GM10266 (cell line): Measurements from ENCODE around the gene PPARD.
"Not testable (repeated sequence)": the region's sequence is repeated elsewhere in the genome, so short reads cannot be mapped to it uniquely, and the experiment has no call there.

Experiments used
- DNase-seq: peaks from one replicate; pipeline ENCODE4 v3.0.0; 2012; ENCODE audit errors: extremely low spot score
- TF ChIP-seq, protein P1 (sequence below): IDR thresholded peaks from 2 replicates; pipeline ENCODE4 v1.5.1; 2012; ENCODE audit warnings: mild to moderate bottlenecking, low read depth; ENCODE audit not compliant: control insufficient read depth, insufficient read depth; ENCODE audit errors: missing control alignments

Gene PPARD

GRCh38 chr6:35428421-35429149 is 86.2 kb downstream of the PPARD start:
- TF ChIP-seq, protein P1, sequence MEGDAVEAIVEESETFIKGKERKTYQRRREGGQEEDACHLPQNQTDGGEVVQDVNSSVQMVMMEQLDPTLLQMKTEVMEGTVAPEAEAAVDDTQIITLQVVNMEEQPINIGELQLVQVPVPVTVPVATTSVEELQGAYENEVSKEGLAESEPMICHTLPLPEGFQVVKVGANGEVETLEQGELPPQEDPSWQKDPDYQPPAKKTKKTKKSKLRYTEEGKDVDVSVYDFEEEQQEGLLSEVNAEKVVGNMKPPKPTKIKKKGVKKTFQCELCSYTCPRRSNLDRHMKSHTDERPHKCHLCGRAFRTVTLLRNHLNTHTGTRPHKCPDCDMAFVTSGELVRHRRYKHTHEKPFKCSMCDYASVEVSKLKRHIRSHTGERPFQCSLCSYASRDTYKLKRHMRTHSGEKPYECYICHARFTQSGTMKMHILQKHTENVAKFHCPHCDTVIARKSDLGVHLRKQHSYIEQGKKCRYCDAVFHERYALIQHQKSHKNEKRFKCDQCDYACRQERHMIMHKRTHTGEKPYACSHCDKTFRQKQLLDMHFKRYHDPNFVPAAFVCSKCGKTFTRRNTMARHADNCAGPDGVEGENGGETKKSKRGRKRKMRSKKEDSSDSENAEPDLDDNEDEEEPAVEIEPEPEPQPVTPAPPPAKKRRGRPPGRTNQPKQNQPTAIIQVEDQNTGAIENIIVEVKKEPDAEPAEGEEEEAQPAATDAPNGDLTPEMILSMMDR, result no peak
- DNase-seq, result no peak

GRCh38 chr6:35429463-35429862 is 87.1 kb downstream of the PPARD start:
- DNase-seq, result no peak
- TF ChIP-seq, protein P1, result no peak

- TF ChIP-seq, protein P1, result no peak
- DNase-seq, result no peak
Observed at GRCh38 chr6:35432291-35432690, 89.9 kb downstream of the PPARD start.

DNA sequence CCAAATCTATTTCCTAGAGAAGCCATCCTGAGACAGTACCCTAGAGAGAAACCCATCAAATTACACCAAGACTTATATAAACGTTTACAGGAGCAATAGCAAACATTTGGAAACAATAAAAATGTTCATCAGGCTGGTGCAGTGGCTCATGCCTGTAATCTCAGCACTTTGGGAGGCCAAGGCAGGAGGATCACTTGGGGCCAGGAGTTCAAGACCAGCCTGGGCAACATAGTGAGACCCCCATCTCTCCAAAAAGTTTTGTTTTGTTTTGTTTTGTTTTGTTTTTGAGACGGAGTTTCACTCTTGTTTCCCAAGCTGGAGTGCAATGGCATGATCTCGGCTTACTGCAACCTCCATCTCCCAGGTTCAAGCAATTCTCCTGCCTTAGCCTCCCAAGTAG is 90.3 kb downstream of the PPARD start:
- DNase-seq, result not testable (repeated sequence)

GRCh38 chr6:35435074-35435837 is 92.9 kb downstream of the PPARD start:
- DNase-seq, result no peak

GRCh38 chr6:35436071-35436857 is 93.9 kb downstream of the PPARD start:
- no peak for DNase-seq
- TF ChIP-seq, protein P1, result no peak

More at GRCh38 chr6:35435074-35435837, 92.9 kb downstream of the PPARD start:
- TF ChIP-seq, protein P1, result no peak

DNA sequence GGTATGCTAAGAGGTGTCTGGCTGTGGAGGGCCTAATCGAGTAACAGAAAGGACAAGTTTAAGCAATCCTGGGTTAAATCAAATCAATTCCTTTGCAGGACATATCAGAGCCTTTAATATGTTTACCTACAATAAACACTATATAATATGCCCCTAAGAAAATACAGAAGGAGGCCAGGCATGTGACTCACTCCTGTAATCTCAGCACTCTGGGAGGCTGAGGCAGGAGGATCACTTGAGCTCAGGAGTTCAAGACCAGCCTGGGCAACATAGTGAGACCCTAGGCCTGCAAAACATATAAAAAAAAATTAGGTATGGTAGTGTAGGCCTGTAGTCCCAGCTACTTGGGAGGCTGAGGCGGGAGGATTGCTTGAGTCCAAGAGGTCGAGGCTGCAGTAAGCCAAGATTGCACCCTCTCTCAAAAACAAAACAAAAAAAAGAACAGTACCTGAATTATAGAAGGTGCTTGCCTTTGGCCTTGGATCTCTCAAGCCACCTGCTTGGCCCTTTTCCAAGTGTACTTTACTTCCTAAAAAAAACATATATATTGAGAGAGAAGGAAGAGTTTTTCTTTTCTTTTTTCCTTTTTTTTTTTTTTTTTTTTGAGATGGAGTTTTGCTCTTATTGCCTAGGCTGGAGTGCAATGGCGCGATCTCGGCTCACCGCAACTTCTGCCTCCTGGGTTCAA is 96.2 kb downstream of the PPARD start:
- DNase-seq, result not testable (repeated sequence)
